Pancreas (tissue), 10 donors: ENCODE data around the gene C16orf96. TPM values are rescaled to one million over a fixed set of nuclear protein-coding genes. Genes with fewer than 3 reads are reported as not detected.

Source experiments
- ATAC-seq, 4 donors: fragments of 200-7000 bp; cut with Tn5 transposase; one replicate each; pipeline versions ENCODE4 v1.8.0 to v1.9.1; 2020; ENCODE audit warnings: mild to moderate bottlenecking in 4 of 4, moderate library complexity in 4 of 4
- DNase-seq, 6 donors: peaks; one replicate each; pipeline ENCODE4 v3.0.0-alpha.2; 2020
- FAIRE-seq: peaks from 2 replicates; lab custom pipeline; 2012; peaks lifted over from hg19 to GRCh38; lab: Jason Lieb, UNC
- H3K27ac ChIP-seq, 4 donors: fragments of 200-600 bp; sonication (generic); 1 replicate in 3 of 4; 2 replicates in 1 of 4; pipeline versions ENCODE4 v1.5.0 to v1.8.0; 2020
- H3K27me3 ChIP-seq, 4 donors: fragments of 200-600 bp; one replicate each; pipeline ENCODE4 v1.8.0; 2021
- H3K36me3 ChIP-seq, 3 donors: fragments of 200-600 bp; sonication (generic) in 1 of 3; one replicate each; pipeline versions ENCODE4 v1.5.0 to v1.8.0; 2020 to 2021
- H3K4me1 ChIP-seq, 3 donors: fragments of 200-600 bp; one replicate each; pipeline ENCODE4 v1.8.0; 2021
- H3K4me3 ChIP-seq, 4 donors: fragments of 200-600 bp; sonication (generic) in 2 of 4; one replicate each; pipeline versions ENCODE4 v1.5.0 to v1.8.0; 2020 to 2021
- H3K9me3 ChIP-seq, 4 donors: fragments of 200-600 bp; one replicate each; pipeline ENCODE4 v1.8.0; 2021
- CTCF ChIP-seq, 4 donors: fragments of 200-600 bp; sonication (generic) in 3 of 4; IDR thresholded peaks; one replicate each; pipeline versions ENCODE4 v1.5.0 to v1.8.0; 2021; ENCODE audit warnings: antibody characterized with exemption in 4 of 4
- WGBS, 2 donors: extraction: QIAGEN DNeasy Blood & Tissue Kit; methylation state at CpG; one replicate each; pipeline ENCODE4 v1.1.7; 2013; 5-methylcytosine and 5-hydroxymethylcytosine counted together
- intact Hi-C, 3 donors: fragments of 100-400 bp; cut with DNase I; formaldehyde crosslinking; loops; one replicate each; pipeline versions ENCODE4 v1.11.1 to v1.14.2; 2022
- polyA plus RNA-seq, 2 donors: library from polyadenylated mRNA; stranded (reverse); fragments of 200-250 nt; gene quantifications; one replicate each; pipeline ENCODE4 v1.2.3, GENCODE V29; 2013
- total RNA-seq, 6 donors: library from RNA; stranded (reverse); fragmentation: NEBNext Ultra II Directional in 4 of 6; extraction: Animal tissue kit (Norgen Biotek cat#: 25700) in 4 of 6; gene quantifications; one replicate each; pipeline versions ENCODE4 v1.2.1 to v1.2.4, GENCODE V29; 2021 to 2023
- donor health status: healthy with polysubstance abuse.
- donor health status: DM: no; HTN: no; CAD: no; lungs with moderate emphysema.
- donor health status: DM: no; HTN: no; CAD: no.
- donor health status: control.
- donor health status: control.
- donor health status: Bipolar disorder and iron deficiency.
- donor health status: DM: yes; HTN: yes; CAD: no.
- donor health status: DM: no; HTN: no; CAD: no.
- donor health status: DM: no; HTN: no; CAD: no.
- donor health status: DM: yes; HTN: yes; CAD: no.

Gene C16orf96
- total and polyA plus RNA-seq, 8 donors: 0.28 to 0.47 (median 0.31) TPM

- H3K4me3 ChIP-seq: no peak overlapping the region
- FAIRE-seq (no peak), ATAC-seq (no peak), DNase-seq (no peak)
- no peaks in the 10 kb centered on the region for H3K9me3 ChIP-seq
- WGBS, 2 donors: 51 to 54% methylated on average over 13 of the region's 13 CpGs
- intact Hi-C loops: no loop called here
- no peaks in the 10 kb centered on the region for H3K27me3 ChIP-seq
- no peak for TF ChIP-seq CTCF (IDR thresholded peaks at IDR 0.05)
- no peak overlapping the region for H3K27ac ChIP-seq
- H3K36me3 ChIP-seq: peaks cover 0 to 2% (median 0%) of the 10 kb centered on the region in 3 donors
- H3K4me1 ChIP-seq: peaks cover 0 to 7% (median 5%) of the 10 kb centered on the region in 3 donors
Measured at GRCh38 chr16:4603624-4604170, 47.6 kb downstream of the C16orf96 start.

GRCh38 chr16:4604401-4604800 lies 48.3 kb downstream of the C16orf96 start:
- Histone ChIP-seq H3K27me3 (no peaks in the 10 kb centered on the region), H3K9me3 (no peaks in the 10 kb centered on the region), H3K36me3 (peaks cover 0 to 9% (median 5%) of the 10 kb centered on the region in 3 donors), H3K27ac (no peak overlapping the region), H3K4me3 (no peak overlapping the region), H3K4me1 (peaks cover 0 to 7% (median 5%) of the 10 kb centered on the region in 3 donors)
- TF ChIP-seq CTCF (IDR thresholded peaks at IDR 0.05): no peak
- no peak for DNase-seq
- intact Hi-C loops: no loop called here
- no peak for ATAC-seq
- WGBS, 2 donors: 61 to 68% methylated on average over 15 of the region's 15 CpGs
- FAIRE-seq: no peak

DNA sequence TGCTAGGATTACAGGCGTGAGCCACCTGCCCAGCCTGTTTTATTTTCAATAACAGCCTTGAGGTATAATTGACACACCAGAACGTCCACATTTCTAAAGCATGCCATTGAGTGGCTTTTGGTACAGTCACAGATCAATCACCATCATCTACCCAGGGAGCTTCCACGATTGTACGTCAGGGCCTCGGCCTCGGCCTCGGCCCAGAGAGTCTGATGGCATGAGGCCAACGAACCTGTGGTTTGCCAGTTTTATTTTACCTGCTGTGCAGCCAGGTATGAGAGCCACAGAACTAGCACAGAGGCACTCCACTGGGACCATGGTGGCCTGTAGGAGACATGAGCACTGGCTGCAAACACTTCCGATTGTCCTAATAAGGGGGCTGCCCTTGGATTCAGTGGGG lies 50.2 kb downstream of the C16orf96 start:
- Histone ChIP-seq H3K27me3 (no peaks in the 10 kb centered on the region), H3K4me1 (peaks cover 0 to 3% (median 1%) of the 10 kb centered on the region in 3 donors), H3K27ac (no peak overlapping the region), H3K4me3 (no peak overlapping the region), H3K36me3 (peaks cover 0 to 11% (median 7%) of the 10 kb centered on the region in 3 donors), H3K9me3 (no peaks in the 10 kb centered on the region)
- peak in 2 of 6 donors; percentile 42 to 53 for DNase-seq
- FAIRE-seq: no peak
- TF ChIP-seq CTCF (IDR thresholded peaks at IDR 0.05): no peak
- intact Hi-C loops: no loop called here
- ATAC-seq: peak in 1 of 4 donors; percentile 11
- 28 to 32% methylated on average over 9 of the region's 9 CpGs for WGBS, 2 donors

GRCh38 chr16:4607841-4608703 lies 51.9 kb downstream of the C16orf96 start:
- 90% methylated on average over 22 of the region's 22 CpGs for WGBS, 2 donors
- H3K4me1 ChIP-seq: peaks cover 0 to 5% (median 0%) of the 10 kb centered on the region in 3 donors
- peak in 1 of 6 donors; percentile 59 for DNase-seq
- ATAC-seq: no peak
- FAIRE-seq: no peak
- H3K27me3 ChIP-seq: no peaks in the 10 kb centered on the region
- intact Hi-C loops: no loop called here
- TF ChIP-seq CTCF (IDR thresholded peaks at IDR 0.05): no peak
- peaks cover 0 to 11% (median 7%) of the 10 kb centered on the region in 3 donors for H3K36me3 ChIP-seq
- no peaks in the 10 kb centered on the region for H3K9me3 ChIP-seq
- H3K4me3 ChIP-seq: no peak overlapping the region
- no peak overlapping the region for H3K27ac ChIP-seq

- no peak for TF ChIP-seq CTCF (IDR thresholded peaks at IDR 0.05)
- H3K4me1 ChIP-seq: peaks cover 0 to 5% (median 0%) of the 10 kb centered on the region in 3 donors
- no peaks in the 10 kb centered on the region for H3K27me3 ChIP-seq
- intact Hi-C loops: no loop called here
- H3K9me3 ChIP-seq: no peaks in the 10 kb centered on the region
- H3K4me3 ChIP-seq: no peak overlapping the region
- peaks cover 0 to 11% (median 7%) of the 10 kb centered on the region in 3 donors for H3K36me3 ChIP-seq
- no peak for DNase-seq
- FAIRE-seq: no peak
- H3K27ac ChIP-seq: no peak overlapping the region
- no peak for ATAC-seq
- 87 to 89% methylated on average over 8 of the region's 8 CpGs for WGBS, 2 donors
Measured at GRCh38 chr16:4608704-4608980, 52.5 kb downstream of the C16orf96 start.
